ENCODE results near the gene MPST.

DNA sequence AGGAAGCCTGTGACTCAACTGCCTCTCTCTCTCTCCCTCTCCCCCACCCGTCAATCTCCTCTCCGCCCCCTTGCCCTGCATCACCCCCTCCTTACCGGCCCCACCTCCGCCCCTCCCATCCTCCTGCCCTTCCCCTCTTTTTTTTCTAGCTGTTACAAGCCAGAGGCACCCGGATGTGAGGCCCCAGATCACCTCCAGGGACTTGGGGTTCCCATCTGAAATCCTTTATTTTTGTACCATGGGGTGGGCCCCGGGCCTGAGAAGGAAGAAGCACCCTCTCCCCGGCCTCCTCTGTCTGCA is 42.8 kb downstream of the MPST start:
- TF ChIP-seq, protein P1, sequence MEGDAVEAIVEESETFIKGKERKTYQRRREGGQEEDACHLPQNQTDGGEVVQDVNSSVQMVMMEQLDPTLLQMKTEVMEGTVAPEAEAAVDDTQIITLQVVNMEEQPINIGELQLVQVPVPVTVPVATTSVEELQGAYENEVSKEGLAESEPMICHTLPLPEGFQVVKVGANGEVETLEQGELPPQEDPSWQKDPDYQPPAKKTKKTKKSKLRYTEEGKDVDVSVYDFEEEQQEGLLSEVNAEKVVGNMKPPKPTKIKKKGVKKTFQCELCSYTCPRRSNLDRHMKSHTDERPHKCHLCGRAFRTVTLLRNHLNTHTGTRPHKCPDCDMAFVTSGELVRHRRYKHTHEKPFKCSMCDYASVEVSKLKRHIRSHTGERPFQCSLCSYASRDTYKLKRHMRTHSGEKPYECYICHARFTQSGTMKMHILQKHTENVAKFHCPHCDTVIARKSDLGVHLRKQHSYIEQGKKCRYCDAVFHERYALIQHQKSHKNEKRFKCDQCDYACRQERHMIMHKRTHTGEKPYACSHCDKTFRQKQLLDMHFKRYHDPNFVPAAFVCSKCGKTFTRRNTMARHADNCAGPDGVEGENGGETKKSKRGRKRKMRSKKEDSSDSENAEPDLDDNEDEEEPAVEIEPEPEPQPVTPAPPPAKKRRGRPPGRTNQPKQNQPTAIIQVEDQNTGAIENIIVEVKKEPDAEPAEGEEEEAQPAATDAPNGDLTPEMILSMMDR (IDR thresholded peaks at IDR 0.05), result no peak
- no peak for TF ChIP-seq POLR2A (IDR thresholded peaks at IDR 0.05)

Data from suprapubic skin (tissue), 3 donors.